Fibroblast of gingiva (primary cell): ENCODE data around the gene DST.

Experiments used
- DNase-seq: peaks from one replicate; pipeline ENCODE4 v3.0.0-alpha.2; 2011; ENCODE audit warnings: low read depth

DST gene

DNA sequence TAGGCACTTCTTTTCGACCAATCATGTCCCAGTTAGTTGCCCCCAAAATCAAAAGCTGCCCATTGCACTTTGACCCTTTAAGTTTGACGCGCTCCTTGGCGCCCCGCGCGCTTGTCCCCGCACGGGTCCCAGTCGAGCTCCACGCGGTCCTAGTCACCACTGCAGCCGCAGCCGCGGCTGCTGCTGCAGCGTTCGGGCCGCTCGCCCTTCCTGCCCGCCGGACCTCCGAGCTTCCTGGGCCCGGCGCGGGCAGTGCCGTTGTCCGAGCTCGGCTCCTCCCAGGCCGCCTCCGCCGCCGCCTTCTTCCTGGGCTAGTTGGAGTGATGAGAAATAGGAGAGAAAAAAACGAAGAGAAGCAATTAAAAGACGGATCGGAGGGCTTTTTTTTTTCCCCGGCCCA lies 209.6 kb downstream of the DST start:
- DNase-seq, result no peak

DNA sequence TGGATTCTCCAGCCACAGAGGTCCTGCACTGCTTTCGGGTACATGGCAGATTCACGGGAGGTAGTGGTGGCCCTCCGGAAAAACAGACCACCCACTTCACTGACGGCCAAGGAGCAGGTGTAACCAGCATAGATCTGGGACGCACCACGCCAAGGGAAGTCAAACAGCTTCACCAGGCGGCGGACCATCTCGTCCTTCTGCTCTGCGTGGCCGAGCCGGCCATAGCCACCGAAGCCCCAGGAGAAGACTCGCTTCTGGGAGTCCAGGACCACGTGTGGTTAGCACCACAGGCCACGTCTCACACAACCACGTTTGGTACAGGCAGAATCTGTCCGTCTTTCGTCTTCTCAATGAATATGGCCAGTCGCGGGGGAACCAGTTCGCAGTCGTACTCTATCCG lies 210.5 kb downstream of the DST start:
- no peak for DNase-seq

- no peak for DNase-seq
Measured at GRCh38 chr6:56430629-56431600, 211.8 kb downstream of the DST start.

DNA sequence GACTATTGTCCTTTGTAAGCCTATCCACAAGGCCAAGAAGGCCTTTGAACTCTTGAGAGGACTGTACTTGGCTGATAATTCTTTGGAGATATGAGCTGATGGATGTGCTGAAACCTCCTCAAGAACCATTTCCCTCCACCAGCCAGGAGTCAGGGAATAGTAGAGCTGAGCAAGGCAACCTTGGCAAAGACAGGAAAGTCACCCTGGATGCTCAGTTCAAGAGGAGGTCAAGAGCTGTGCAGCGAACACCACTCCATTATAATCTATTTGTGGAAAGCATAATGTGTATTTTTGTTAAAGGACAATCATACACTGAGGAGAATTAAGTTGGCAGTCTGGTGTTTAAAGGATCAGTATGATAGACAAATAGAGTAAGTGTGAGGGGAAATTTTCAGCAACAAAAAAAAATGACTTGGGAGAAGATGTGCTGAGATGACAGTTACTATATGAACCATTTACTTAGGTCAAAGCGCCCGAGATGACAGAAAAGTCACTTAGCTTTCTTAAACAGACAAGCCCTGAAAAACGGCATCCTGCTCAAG lies 218.1 kb downstream of the DST start:
- no peak for DNase-seq

- no peak for DNase-seq
Measured at GRCh38 chr6:56424064-56424463, 218.6 kb downstream of the DST start.

GRCh38 chr6:56420296-56420695 lies 222.4 kb downstream of the DST start:
- no peak for DNase-seq

GRCh38 chr6:56419191-56419590 lies 223.5 kb downstream of the DST start:
- no peak for DNase-seq

GRCh38 chr6:56417823-56418222 lies 224.9 kb downstream of the DST start:
- no peak for DNase-seq

- DNase-seq, result no peak
Measured at GRCh38 chr6:56416247-56416646, 226.4 kb downstream of the DST start.

GRCh38 chr6:56408976-56409375 lies 233.7 kb downstream of the DST start:
- DNase-seq, result no peak
